ENCODE measurements around the gene SLC22A7. TPM values are rescaled to one million over a fixed set of nuclear protein-coding genes. Genes with fewer than 3 reads are reported as not detected.

The SLC22A7 gene
- total RNA-seq, 1 donor from 2014 or later = 1.8 TPM

- DNase-seq (ENCODE audit: low spot score in 2 of 2) = no peak
- H3K4me3 ChIP-seq = no peak overlapping the region
- H3K4me1 ChIP-seq = peaks cover 6 to 9% of the 10 kb centered on the region in 2 donors
- no peaks in the 10 kb centered on the region for H3K9me3 ChIP-seq
- no peak for TF ChIP-seq CTCF (IDR thresholded peaks at IDR 0.05)
- no peak overlapping the region for H3K27ac ChIP-seq
- no peaks in the 10 kb centered on the region for H3K36me3 ChIP-seq
- intact Hi-C loops (cut with DNase I) = no loop called here
- peaks cover 5% of the 10 kb centered on the region for H3K27me3 ChIP-seq
These were observed 20.2 kb upstream of the SLC22A7 start for GRCh38 chr6:43277643-43278523.

GRCh38 chr6:43278524-43279078, 19.5 kb upstream of the SLC22A7 start:
- no peak overlapping the region for H3K27ac ChIP-seq
- no peak for DNase-seq (ENCODE audit: low spot score in 2 of 2)
- no peaks in the 10 kb centered on the region for H3K36me3 ChIP-seq
- H3K27me3 ChIP-seq = peaks cover 5% of the 10 kb centered on the region
- peaks cover 6 to 9% of the 10 kb centered on the region in 2 donors for H3K4me1 ChIP-seq
- intact Hi-C loops (cut with DNase I) = no loop called here
- H3K4me3 ChIP-seq = no peak overlapping the region
- TF ChIP-seq CTCF (IDR thresholded peaks at IDR 0.05) = no peak
- no peaks in the 10 kb centered on the region for H3K9me3 ChIP-seq

GRCh38 chr6:43280234-43280633, 17.8 kb upstream of the SLC22A7 start:
- Histone ChIP-seq H3K27ac (no peak overlapping the region), H3K4me3 (no peak overlapping the region), H3K27me3 (peaks cover 5% of the 10 kb centered on the region), H3K36me3 (no peaks in the 10 kb centered on the region), H3K4me1 (peaks cover 3 to 6% of the 10 kb centered on the region in 2 donors), H3K9me3 (no peaks in the 10 kb centered on the region)
- intact Hi-C loops (cut with DNase I) = no loop called here
- DNase-seq (ENCODE audit: low spot score in 2 of 2) = no peak
- TF ChIP-seq CTCF (IDR thresholded peaks at IDR 0.05) = no peak

GRCh38 chr6:43282060-43282459, 16.0 kb upstream of the SLC22A7 start:
- H3K27me3 ChIP-seq = no peaks in the 10 kb centered on the region
- no peak for DNase-seq (ENCODE audit: low spot score in 2 of 2)
- intact Hi-C loops (cut with DNase I) = no loop called here
- no peak overlapping the region for H3K27ac ChIP-seq
- H3K4me3 ChIP-seq = no peak overlapping the region
- no peaks in the 10 kb centered on the region for H3K36me3 ChIP-seq
- TF ChIP-seq CTCF (IDR thresholded peaks at IDR 0.05) = no peak
- no peaks in the 10 kb centered on the region for H3K9me3 ChIP-seq
- no peaks in the 10 kb centered on the region for H3K4me1 ChIP-seq

GRCh38 chr6:43282636-43283513, 15.2 kb upstream of the SLC22A7 start:
- H3K27ac ChIP-seq = no peak overlapping the region
- no peak overlapping the region for H3K4me3 ChIP-seq
- H3K27me3 ChIP-seq = no peaks in the 10 kb centered on the region
- TF ChIP-seq CTCF (IDR thresholded peaks at IDR 0.05) = no peak
- DNase-seq (ENCODE audit: low spot score in 2 of 2) = no peak
- no peaks in the 10 kb centered on the region for H3K36me3 ChIP-seq
- H3K9me3 ChIP-seq = no peaks in the 10 kb centered on the region
- intact Hi-C loops (cut with DNase I) = no loop called here
- no peaks in the 10 kb centered on the region for H3K4me1 ChIP-seq

Data from ascending aorta (tissue), 2 donors.